AG04449 (cell line): ENCODE results near the gene GPATCH8.

ENCODE experiments used
- CTCF ChIA-PET: fragments of 350-600 bp; formaldehyde crosslinking; extraction: SDS; loops from one replicate; lab custom pipeline; 2021; ENCODE audit warnings: antibody characterized with exemption; lab: Yijun Ruan, JAX
- POLR2A ChIA-PET: fragments of 400-600, 350-600 bp; formaldehyde crosslinking; extraction: SDS; loops from one replicate; lab custom pipeline; 2020; ENCODE audit warnings: antibody characterized with exemption, inconsistent platforms; lab: Yijun Ruan, JAX
- DNase-seq: peaks from one replicate; pipeline ENCODE4 v3.0.0-alpha.2; 2010; ENCODE audit warnings: low read depth, low spot score
- H3K4me3 ChIP-seq: 2 replicates; pipeline ENCODE4 v1.5.1; 2011; ENCODE audit warnings: low read depth, mild to moderate bottlenecking, control low read depth, low read length
- TF ChIP-seq, protein P1 (sequence below): IDR thresholded peaks from one replicate; pipeline ENCODE4 v1.5.1; 2011; ENCODE audit warnings: mild to moderate bottlenecking, moderate library complexity, low read length, control low read depth, inconsistent platforms; ENCODE audit not compliant: insufficient read depth; ENCODE audit errors: missing control alignments

The GPATCH8 gene

DNA sequence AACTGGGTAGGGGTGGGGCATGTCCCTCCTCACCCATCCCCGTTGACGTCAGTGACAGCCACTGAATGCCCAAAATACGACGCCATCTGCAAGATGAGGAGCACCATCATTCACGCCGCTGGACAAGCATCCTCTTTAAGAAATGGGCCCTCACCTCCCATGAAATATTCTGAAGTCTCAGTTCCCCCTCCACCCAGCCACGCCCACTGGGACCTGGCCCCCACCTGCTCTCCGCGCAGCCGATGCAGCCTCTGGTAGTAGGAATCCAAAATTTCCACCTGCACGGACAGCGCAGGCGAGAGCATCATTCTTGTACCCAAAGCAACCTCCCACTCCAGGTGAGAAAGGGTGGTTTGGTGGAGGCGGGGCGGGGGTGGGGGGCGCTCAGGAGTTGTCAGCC, 119.3 kb downstream of the GPATCH8 start:
- CTCF ChIA-PET, result interaction anchor here (1.5 to 2.2 kb wide), 3 partner anchors 13 to 25 kb away, joined by 3 to 8 read pairs (median 7); partner anchors contain the start of gene FAM171A2
- no peak for DNase-seq
- TF ChIP-seq, protein P1, sequence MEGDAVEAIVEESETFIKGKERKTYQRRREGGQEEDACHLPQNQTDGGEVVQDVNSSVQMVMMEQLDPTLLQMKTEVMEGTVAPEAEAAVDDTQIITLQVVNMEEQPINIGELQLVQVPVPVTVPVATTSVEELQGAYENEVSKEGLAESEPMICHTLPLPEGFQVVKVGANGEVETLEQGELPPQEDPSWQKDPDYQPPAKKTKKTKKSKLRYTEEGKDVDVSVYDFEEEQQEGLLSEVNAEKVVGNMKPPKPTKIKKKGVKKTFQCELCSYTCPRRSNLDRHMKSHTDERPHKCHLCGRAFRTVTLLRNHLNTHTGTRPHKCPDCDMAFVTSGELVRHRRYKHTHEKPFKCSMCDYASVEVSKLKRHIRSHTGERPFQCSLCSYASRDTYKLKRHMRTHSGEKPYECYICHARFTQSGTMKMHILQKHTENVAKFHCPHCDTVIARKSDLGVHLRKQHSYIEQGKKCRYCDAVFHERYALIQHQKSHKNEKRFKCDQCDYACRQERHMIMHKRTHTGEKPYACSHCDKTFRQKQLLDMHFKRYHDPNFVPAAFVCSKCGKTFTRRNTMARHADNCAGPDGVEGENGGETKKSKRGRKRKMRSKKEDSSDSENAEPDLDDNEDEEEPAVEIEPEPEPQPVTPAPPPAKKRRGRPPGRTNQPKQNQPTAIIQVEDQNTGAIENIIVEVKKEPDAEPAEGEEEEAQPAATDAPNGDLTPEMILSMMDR, result no peak
- H3K4me3 ChIP-seq, result no peak overlapping the region
- POLR2A ChIA-PET, result no interaction called here

DNA sequence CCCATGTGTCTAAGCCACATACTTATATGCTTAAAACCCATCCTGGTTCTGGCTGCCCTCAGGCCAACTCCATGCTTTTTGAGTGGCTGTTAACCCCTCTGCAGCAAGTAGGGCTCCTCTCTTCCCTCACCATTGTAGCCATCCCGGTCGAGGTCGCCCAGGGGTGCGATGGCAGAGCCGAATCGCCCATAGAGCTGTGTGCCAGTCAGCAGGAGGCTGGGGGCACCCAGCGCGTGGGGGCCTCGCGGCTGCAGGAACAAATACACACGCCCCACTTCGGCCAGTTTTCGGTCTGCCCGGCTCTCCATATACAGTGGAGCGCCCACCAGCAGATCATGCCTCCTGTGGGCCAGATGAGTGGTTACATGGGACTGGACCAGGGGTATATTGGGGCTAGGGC, 119.8 kb downstream of the GPATCH8 start:
- TF ChIP-seq, protein P1, result no peak
- DNase-seq, result no peak
- no peak overlapping the region for H3K4me3 ChIP-seq
- POLR2A ChIA-PET, result no interaction called here
- CTCF ChIA-PET, result interaction anchor here (1.5 to 1.6 kb wide), 2 partner anchors 20 to 24 kb away, joined by 3 to 8 read pairs; partner anchors contain the start of gene FAM171A2

DNA sequence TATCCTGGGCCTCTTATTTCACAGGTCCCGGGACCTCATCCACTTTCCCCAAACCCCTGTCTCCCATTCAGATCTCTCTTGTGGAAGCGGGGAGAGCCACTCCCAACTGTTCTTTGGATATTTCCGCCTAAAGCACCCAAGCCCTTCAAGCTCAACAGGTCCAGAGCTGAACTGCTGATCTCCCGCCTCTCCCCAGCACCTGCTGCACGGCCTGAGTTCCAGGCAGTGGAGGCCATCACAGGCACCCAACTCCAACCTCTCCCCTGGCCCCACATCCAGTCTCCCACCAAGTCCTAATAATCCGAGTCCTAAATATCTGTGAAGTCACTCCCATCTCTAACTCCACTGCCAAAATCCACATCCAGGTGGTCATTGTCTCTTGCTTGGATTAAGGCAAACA, 120.3 kb downstream of the GPATCH8 start:
- ChIA-PET CTCF (interaction anchor here (1.5 to 1.6 kb wide), 2 partner anchors 20 to 24 kb away, joined by 3 to 8 read pairs; partner anchors contain the start of gene FAM171A2), POLR2A (no interaction called here)
- TF ChIP-seq, protein P1, result no peak
- H3K4me3 ChIP-seq, result no peak overlapping the region
- DNase-seq, result no peak

DNA sequence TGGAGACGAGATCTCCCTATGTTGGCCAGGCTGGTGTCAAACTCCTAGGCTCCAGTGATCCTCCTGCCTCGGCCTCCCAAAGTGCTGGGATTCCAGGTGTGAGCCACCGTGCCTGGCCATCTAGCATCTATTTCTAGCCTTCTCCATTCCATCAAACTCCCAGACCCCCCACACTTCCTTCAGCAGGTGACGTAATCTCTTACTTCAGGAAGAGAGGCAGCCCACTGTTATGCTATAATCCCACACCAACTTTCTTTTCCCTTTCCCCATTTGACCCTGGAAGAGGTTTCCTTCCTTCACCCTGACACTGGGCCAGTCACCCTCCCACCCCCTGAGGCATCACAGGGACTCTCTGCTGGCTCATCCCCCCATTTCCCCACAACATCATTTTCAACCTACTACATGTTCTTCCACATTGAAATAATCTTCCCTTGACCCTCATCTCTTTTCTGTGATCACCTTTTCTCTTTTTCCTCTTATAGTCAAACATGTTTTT, 121.3 kb downstream of the GPATCH8 start:
- ChIA-PET CTCF (interaction anchor here (1.6 to 1.9 kb wide), 2 partner anchors 18 to 19 kb away, joined by 6 to 8 read pairs; partner anchors contain the start of gene FAM171A2), POLR2A (no interaction called here)
- H3K4me3 ChIP-seq, result no peak overlapping the region
- DNase-seq, result no peak
- TF ChIP-seq, protein P1, result no peak

DNA sequence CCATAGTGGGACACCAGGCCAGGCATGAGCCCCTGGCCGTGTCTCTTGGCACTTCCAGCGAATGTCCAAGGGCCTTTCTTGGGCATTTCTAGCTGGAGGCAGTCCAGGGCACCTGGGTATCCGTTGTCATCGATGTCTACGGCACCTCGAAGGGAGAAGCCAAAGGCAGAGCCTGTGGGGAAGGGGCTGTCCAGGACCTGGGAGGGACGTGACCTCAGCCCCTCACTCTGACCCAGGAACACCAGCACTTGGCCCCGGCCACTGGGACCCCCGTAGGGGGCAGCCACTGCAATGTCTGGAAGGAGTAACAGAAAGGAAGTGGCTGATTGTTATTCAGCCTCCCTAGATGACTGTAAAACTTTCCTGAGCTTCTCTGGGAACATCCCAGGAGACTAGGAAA, 122.4 kb downstream of the GPATCH8 start:
- DNase-seq, result no peak
- no peak overlapping the region for H3K4me3 ChIP-seq
- TF ChIP-seq, protein P1, result no peak
- ChIA-PET POLR2A (no interaction called here), CTCF (interaction anchor here (1.3 to 1.9 kb wide), 2 partner anchors 17 to 164 kb away, joined by 4 to 6 read pairs; partner anchors contain the start of gene FAM171A2)

DNA sequence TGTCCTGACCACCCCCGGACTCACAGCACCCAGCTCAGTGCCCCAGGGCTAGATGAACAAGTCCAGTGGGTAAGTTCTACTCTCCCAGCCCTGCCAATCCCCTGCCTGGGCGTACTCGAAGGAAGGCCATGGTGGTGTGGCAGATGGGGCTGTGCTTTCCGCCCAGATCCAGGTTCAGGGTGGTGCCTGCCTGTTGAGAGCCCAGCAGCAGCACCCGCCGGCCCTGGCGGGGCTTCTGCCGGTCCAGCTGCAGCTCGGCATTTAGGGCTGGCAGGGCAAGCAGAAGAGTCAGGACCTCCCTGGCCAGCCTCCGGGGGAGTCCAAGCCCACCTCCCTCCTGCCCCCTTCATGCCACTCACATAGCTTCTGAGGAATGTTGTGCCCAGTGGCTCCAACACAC, 123.3 kb downstream of the GPATCH8 start:
- ChIA-PET CTCF (interaction anchor here (1.3 to 1.9 kb wide), 2 partner anchors 16 to 163 kb away, joined by 4 to 6 read pairs; partner anchors contain the start of gene FAM171A2), POLR2A (no interaction called here)
- H3K4me3 ChIP-seq, result no peak overlapping the region
- TF ChIP-seq, protein P1, result no peak
- DNase-seq, result no peak
